GM19193 (cell line): ENCODE results near the gene CASP2.

Experiments
- POLR2A ChIP-seq: IDR thresholded peaks from 4 replicates; pipeline ENCODE4 v1.6.1; 2011; ENCODE audit not compliant: insufficient read depth, insufficient read length; ENCODE audit errors: extremely low read depth

CASP2 gene

GRCh38 chr7:143283381-143283780 is 4.8 kb upstream of the CASP2 start:
- no peak for TF ChIP-seq POLR2A

- no peak for TF ChIP-seq POLR2A
These were observed 3.3 kb upstream of the CASP2 start, which contains the start of gene TMEM139 for GRCh38 chr7:143284591-143285469. TSS of gene TMEM139 (plus strand) at chr7:143284958. CDS start at chr7:143285958, 1,000 bp downstream.

GRCh38 chr7:143285470-143285778 is 2.7 kb upstream of the CASP2 start:
- no peak for TF ChIP-seq POLR2A

- no peak for TF ChIP-seq POLR2A
These were observed 2.2 kb upstream of the CASP2 start for GRCh38 chr7:143285806-143286521.

GRCh38 chr7:143286522-143286890 is 1.6 kb upstream of the CASP2 start:
- no peak for TF ChIP-seq POLR2A

GRCh38 chr7:143287339-143287934 is 714 bp upstream of the CASP2 start:
- TF ChIP-seq POLR2A: no peak

GRCh38 chr7:143288836-143289235 is 685 bp downstream of the CASP2 start:
- TF ChIP-seq POLR2A: no peak

- TF ChIP-seq POLR2A: no peak
These were observed 1.3 kb downstream of the CASP2 start for GRCh38 chr7:143289421-143289820.

- no peak for TF ChIP-seq POLR2A
These were observed 2.1 kb downstream of the CASP2 start for GRCh38 chr7:143290293-143290692.

GRCh38 chr7:143292876-143293275 is 4.7 kb downstream of the CASP2 start:
- TF ChIP-seq POLR2A: no peak

- TF ChIP-seq POLR2A: no peak
These were observed 7.7 kb downstream of the CASP2 start for GRCh38 chr7:143295870-143296269.

GRCh38 chr7:143296686-143297085 is 8.5 kb downstream of the CASP2 start:
- no peak for TF ChIP-seq POLR2A

GRCh38 chr7:143299346-143299745 is 11.2 kb downstream of the CASP2 start:
- no peak for TF ChIP-seq POLR2A

- no peak for TF ChIP-seq POLR2A
These were observed 11.7 kb downstream of the CASP2 start for GRCh38 chr7:143299840-143300239.
